Putamen (tissue), 1 donor: ENCODE results near the gene HDAC2.
"Not testable (repeated sequence)": the region's sequence is repeated elsewhere in the genome, so short reads cannot be mapped to it uniquely, and the experiment has no call there.

Experiments used
- DNase-seq: peaks from one replicate; pipeline ENCODE4 v3.0.0-alpha.2; 2016; ENCODE audit warnings: low spot score

Gene HDAC2

DNA sequence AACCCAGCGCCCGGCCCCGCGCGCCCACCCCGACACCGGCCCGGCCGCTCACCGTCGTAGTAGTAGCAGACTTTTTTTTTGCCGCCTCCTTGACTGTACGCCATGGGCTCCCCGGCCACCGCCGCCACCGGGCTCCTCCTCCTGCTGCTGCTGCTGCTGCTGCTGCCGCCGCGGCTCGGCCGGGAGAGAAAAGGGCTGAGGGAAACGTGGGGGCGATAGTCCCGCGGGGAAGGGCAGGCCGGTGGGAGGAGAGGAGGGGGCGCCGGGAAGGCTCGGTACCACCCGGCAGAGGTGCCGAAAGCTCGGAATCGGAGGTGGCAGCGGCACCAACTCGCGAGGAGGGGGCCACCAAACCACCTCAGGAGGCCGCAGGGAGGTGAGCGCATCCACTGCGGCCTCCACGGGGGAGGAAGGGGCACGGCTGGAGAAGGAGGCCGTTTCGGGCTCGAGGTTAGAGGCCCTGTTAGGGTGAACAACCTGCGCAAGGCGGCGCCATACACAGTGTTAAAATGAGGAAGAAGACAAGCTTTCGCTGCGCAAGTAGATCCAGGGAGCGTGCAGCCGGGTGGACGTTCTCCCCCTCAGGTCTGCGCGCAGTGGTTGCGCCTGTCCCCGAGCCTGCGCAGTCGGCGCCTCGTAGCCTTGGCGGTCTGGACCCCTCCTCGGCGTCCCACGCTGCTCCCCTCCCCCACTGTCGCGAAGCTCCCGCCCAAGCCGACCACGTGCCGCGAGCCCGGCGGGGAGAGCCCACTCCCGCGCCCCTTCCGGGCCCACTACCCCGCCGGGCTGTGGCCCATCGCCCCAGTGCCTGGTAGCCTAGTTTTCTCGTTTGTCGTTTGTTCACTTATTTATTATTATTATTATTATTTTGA, at the start of gene HDAC2:
Gene HDAC2, minus strand, starts transcription at position 344 of the 872 bp plus-strand sequence. Its CDS starts 240 bp downstream, at position 104.
- DNase-seq, result peak; percentile 85

- peak; percentile 54 for DNase-seq
Observed at GRCh38 chr6:114020196-114020595, 49.2 kb upstream of the HDAC2 start.

DNA sequence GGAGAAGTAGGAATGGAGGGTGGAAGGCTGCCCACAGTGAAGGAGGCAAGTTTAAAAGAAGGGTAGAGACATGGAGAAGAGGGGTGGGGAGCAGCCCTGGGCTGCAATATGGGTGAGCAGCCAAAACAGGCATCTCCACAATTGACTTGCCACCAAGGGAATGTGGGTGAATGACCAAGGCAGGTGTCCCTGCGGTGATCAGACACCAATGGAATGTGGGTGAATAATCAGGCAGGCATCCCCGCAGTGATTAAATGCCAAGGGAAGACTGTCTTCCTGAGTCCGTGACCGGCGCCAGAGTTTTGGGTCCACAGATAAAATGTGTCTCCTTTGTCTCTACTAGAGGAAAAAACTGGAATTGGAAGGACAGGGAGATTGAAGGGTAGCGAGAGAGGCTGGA, 46.2 kb upstream of the HDAC2 start:
- not testable (repeated sequence) for DNase-seq

DNA sequence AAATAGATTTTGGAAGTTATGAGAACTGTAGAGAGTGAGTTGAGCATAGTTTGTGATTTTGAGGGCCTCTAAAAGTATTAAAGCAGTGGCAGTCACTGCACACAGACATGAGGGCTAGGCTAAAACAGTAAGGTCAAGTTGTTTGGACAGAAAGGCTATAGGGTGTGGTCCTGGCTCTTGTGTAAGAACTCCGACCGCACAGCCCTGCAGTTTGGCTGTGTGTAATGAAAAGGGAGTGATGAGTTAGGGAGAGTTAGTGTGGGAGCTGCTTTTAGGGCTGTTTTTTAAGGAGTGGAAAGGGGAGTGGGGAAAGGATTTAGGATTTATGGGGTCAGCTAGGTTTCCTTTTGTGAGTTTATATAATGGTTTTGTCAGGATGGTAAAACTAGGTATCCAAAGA, 43.2 kb upstream of the HDAC2 start:
- not testable (repeated sequence) for DNase-seq

- DNase-seq, result not testable (repeated sequence)
Observed at GRCh38 chr6:114011486-114011885, 40.5 kb upstream of the HDAC2 start.

DNA sequence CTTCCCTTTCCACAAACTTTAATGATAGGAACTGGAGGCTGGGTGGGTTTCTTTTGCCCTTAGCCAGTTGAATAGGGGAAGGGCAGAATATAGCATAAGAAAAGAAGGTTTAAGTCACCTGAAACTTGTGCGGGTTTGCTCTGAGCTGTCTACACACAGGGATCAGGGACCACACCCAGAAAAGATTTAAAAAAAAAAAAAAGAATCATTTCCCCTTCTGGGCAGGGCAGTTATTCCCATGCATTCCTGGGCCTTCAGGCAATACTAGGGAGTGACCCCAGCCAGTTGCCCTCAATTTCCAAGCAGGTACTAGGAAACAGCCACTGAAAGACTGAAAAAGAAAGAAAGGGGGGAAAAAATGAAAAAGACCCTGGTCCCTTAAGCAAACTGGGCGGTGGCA, 39.6 kb upstream of the HDAC2 start:
- DNase-seq, result no peak

DNA sequence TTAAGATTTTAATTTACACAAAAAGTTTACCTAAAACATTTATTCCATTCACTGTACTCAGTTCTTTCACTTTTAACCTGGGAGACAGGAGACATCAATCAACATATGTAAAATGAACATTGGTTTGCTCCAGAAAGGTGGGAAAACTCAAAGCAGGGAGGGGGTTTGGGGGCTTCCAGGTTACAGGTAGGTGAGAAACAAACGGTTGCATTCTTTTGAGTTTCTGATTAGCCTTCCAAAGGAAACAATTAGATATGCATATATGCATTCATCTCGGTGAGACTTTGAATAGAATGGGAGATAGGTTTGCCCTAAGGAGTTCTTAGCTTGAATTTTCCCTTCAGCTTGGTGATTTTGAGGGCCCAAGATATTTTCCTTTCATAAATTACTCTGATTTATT, 38.2 kb upstream of the HDAC2 start:
- no peak for DNase-seq

DNA sequence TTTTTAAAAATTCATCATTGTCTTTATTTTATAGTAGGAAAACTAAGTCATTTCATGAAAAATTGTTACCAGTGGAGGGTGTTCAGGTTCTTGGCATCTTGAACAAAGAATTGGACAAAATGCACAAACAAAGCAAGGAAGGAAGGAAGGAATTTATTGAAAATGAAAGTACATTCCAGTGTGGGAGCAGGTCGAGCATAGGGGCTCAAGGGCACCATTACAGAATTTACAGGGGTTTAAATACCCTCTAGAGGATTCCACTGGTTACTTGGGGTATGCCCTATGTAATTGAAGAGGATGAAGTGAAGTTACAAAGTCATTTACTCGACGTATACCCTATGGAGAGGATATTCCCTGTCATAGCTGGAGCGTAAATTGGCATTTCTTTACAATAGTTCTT, 37.4 kb upstream of the HDAC2 start:
- DNase-seq, result no peak

- DNase-seq, result no peak
Observed at GRCh38 chr6:114007516-114007915, 36.6 kb upstream of the HDAC2 start.

DNA sequence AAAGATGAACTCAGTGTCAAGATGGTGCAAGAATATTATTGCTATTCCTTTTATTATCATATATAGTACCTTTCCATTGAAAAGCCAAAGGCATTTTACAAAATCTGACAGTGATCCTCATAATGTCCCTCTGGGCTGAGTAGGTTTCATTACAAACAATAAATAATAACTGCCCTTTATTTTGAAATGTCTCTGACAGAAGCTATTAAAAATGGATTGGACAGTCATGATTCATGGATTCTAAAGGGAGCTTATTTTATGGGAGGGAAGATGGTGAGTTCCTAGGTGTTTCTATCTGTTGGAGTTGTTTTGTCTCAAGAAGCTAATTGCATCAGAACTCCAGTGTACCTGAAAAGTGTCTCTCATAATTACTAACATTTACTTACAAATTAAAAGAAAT, 30.4 kb upstream of the HDAC2 start:
- no peak for DNase-seq

DNA sequence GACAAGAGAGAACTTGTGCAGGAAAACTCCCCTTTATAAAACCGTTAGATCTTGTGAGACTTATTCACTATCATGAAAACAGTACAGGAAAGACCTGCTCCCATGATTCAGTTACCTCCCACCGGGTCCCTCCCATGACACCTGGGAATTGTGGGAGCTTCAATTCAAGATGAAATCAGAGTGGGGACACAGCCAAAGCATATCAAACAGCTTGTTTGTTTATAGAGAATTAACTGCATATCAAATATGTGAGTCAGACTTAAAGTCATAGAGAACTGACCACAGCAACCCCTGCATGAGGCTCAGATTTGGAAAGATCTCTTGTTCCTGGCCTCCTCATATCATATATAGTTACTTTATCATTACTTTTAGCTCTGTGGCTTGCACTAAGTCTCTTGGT, 29.1 kb upstream of the HDAC2 start:
- DNase-seq, result no peak

- peak; percentile 43 for DNase-seq
Observed at GRCh38 chr6:113999284-113999683, 28.3 kb upstream of the HDAC2 start.

- peak; percentile 91 for DNase-seq
Observed at GRCh38 chr6:113998811-113999210, 27.9 kb upstream of the HDAC2 start.

GRCh38 chr6:113997116-113997515, 26.2 kb upstream of the HDAC2 start:
- no peak for DNase-seq

GRCh38 chr6:113995634-113996033, 24.7 kb upstream of the HDAC2 start:
- peak; percentile 93 for DNase-seq

- DNase-seq, result peak; percentile 98
Observed at GRCh38 chr6:113994934-113995342, 24.0 kb upstream of the HDAC2 start.

DNA sequence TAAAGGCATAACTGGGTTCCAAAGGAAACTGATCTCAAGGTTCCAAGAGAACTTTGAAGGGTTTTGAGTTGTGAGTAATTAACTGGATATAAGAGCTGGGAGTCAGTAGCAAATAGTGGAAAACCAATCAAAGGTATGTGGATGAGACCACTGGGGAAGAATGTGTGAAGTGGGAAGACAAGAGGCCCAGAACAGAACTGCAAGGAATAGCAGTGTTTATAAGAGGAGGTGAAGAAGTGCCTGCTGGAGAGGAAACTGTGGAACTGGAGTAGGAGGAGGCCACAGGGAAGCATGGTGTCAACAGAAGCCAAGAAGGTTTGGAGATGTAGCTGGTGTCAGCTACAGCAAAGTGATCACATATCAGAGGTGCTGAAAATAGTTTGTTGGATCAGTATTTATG, 18.7 kb upstream of the HDAC2 start:
- no peak for DNase-seq

GRCh38 chr6:113982675-113983074, 11.7 kb upstream of the HDAC2 start:
- DNase-seq, result not testable (repeated sequence)

DNA sequence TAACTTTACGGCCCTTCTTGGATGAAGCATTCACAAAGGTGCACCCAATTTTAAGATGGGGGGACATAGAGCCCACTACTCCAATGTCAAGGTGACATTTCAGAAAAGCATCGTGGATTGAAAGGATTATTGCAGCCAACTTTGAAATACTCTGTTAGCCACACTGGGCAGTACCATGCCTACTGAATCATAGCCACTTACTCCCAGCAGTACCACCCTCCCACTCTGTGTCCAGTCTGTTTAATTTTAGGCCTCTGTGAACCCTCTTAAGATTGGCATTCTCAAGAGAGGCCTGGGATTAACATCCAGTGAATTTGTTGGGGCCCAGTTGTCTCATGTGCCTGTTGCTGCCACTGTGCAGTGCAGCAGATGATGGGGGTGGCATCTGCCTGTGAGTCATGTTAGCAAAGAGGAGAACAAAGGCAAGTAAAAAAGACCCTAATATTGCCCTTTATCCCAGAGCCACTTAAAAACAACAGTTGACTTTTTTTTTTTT, 11.2 kb upstream of the HDAC2 start:
- no peak for DNase-seq

DNA sequence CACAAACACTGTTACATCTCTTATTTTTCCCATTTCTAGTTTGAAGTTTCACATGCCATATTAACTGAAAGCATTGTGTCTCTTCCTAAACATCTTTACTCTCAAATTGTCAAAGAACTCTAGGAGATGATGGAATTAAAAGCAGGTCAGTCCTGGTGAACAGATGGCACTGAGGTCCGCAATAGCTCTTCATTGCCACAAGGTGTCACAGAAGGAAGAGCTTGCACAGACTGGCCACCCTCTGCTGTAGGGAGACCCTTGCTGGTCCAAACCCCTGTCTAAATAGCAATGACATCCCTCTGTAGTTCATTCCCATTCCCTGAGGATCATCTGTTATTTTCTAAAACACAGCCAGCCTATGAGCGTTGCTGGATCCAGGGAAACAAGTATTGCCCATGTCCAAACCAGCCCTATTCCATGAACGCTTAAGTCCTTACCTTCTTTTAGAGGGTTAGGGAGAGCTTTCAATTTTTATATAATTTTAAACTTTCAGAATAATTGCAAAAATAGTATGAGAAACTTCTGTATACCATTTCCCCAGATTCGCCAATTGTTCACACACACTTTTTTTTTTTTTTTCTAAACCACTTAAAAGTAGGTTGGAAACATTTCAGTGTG, 10.1 kb upstream of the HDAC2 start:
- no peak for DNase-seq

- no peak for DNase-seq
Observed at GRCh38 chr6:113979937-113980336, 9.0 kb upstream of the HDAC2 start.

DNA sequence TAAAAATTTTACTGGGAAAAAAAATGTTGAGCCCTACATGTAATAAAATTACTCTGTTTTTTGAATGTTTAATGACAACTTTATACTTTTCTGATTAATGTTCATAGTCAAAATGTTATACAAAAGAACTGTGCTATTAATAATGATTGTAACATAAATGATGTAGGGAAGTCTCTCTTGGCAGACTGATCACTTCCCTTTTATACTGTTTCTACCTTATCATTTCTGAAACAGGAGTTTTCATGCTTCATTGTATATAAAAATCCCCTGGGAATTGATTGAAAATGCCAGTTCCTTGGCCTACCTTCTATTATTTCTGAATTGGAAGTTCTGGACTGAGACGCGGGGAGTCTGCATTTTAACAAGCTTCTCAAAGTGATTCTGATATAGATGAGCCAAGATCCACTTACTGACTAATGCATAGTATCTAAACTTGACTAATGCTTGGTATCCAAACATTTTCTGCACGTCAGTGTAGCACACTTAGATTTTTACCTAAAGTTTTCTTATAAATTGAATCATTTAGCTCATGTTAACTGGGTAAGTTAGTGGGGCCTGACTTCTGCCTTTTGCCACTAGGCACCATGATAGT, 7.2 kb upstream of the HDAC2 start:
- DNase-seq, result no peak

DNA sequence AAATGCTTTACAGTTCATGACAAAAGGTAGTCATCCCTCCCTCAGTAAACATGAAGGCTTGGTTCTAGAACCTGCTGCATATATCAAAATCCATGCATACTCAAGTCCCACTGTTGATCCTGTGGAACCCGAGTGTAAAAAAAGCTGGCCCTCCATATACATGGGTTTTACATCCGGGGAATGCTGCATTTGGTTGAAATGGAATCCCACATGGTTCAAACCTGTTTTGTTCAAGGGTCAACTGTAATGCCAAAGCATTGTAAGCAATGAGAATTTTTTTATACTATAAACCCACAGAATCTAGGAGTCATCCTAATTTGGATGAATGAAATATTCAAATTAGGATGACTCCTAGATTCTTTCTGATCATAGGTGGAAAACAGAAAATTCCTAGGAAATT, 5.9 kb upstream of the HDAC2 start:
- DNase-seq, result no peak
